Liver (tissue), 3 donors: ENCODE results near the gene SPRYD3.

ENCODE experiments used
- EGR1 ChIP-seq, 2 donors: IDR thresholded peaks; 2 replicates each; pipeline ENCODE4 v1.6.1; 2016 to 2018; ENCODE audit warnings: antibody characterized with exemption in 2 of 2, low read depth in 2 of 2
- GABPA ChIP-seq, 2 donors: IDR thresholded peaks in 1 of 2; conservative IDR thresholded peaks in 1 of 2; 2 replicates each; pipeline ENCODE4 v1.6.1; 2016; ENCODE audit warnings: antibody characterized with exemption in 2 of 2, mild to moderate bottlenecking in 1 of 2, moderate library complexity in 1 of 2
- RAD21 ChIP-seq, 2 donors: IDR thresholded peaks; 2 replicates each; pipeline ENCODE4 v1.6.1; 2016; ENCODE audit warnings: antibody characterized with exemption in 2 of 2, mild to moderate bottlenecking in 2 of 2
- TAF1 ChIP-seq: conservative IDR thresholded peaks from 2 replicates; pipeline ENCODE4 v1.6.1; 2016; ENCODE audit warnings: antibody characterized with exemption, mild to moderate bottlenecking
- YY1 ChIP-seq: IDR thresholded peaks from 2 replicates; pipeline ENCODE4 v1.6.1; 2016; ENCODE audit warnings: antibody characterized with exemption, mild to moderate bottlenecking
- TF ChIP-seq, protein P1 (sequence below): fragments of 150-350 bp; IDR thresholded peaks from 2 replicates; pipeline ENCODE4 v1.5.1; 2017; ENCODE audit warnings: improper control_type of control experiment, low read depth, low read length; ENCODE audit not compliant: missing input control
- TF ChIP-seq, protein P2 (sequence below): IDR thresholded peaks from 2 replicates; pipeline ENCODE4 v1.6.1; 2016; ENCODE audit warnings: antibody characterized with exemption
- donor health status: healthy.
- donor health status: healthy.

- TF ChIP-seq, protein P1, sequence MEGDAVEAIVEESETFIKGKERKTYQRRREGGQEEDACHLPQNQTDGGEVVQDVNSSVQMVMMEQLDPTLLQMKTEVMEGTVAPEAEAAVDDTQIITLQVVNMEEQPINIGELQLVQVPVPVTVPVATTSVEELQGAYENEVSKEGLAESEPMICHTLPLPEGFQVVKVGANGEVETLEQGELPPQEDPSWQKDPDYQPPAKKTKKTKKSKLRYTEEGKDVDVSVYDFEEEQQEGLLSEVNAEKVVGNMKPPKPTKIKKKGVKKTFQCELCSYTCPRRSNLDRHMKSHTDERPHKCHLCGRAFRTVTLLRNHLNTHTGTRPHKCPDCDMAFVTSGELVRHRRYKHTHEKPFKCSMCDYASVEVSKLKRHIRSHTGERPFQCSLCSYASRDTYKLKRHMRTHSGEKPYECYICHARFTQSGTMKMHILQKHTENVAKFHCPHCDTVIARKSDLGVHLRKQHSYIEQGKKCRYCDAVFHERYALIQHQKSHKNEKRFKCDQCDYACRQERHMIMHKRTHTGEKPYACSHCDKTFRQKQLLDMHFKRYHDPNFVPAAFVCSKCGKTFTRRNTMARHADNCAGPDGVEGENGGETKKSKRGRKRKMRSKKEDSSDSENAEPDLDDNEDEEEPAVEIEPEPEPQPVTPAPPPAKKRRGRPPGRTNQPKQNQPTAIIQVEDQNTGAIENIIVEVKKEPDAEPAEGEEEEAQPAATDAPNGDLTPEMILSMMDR, result no peak
- no peak for TF ChIP-seq GABPA (IDR thresholded peaks at IDR 0.05 in 1 of 2, conservative IDR thresholded peaks at IDR 0.05 in 1 of 2)
- no peak for TF ChIP-seq TAF1
- no peak for TF ChIP-seq YY1
- TF ChIP-seq, protein P2, sequence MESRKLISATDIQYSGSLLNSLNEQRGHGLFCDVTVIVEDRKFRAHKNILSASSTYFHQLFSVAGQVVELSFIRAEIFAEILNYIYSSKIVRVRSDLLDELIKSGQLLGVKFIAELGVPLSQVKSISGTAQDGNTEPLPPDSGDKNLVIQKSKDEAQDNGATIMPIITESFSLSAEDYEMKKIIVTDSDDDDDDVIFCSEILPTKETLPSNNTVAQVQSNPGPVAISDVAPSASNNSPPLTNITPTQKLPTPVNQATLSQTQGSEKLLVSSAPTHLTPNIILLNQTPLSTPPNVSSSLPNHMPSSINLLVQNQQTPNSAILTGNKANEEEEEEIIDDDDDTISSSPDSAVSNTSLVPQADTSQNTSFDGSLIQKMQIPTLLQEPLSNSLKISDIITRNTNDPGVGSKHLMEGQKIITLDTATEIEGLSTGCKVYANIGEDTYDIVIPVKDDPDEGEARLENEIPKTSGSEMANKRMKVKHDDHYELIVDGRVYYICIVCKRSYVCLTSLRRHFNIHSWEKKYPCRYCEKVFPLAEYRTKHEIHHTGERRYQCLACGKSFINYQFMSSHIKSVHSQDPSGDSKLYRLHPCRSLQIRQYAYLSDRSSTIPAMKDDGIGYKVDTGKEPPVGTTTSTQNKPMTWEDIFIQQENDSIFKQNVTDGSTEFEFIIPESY, result no peak
- no peak for TF ChIP-seq RAD21 (IDR thresholded peaks at IDR 0.05)
- TF ChIP-seq EGR1 (IDR thresholded peaks at IDR 0.05; ENCODE audit: low read depth in 2 of 2), result no peak
These were observed 36.9 kb upstream of the SPRYD3 start for GRCh38 chr12:53115891-53116648.
